Activated CD8-positive, alpha-beta T cell treated with anti-CD3 and anti-CD28 coated beads for 36 hours (primary cell): ENCODE results near the gene CUL3. TPM values are rescaled to one million over a fixed set of nuclear protein-coding genes. Genes with fewer than 3 reads are reported as not detected.
A peak's percentile ranks its signal among the peaks of the same experiment; 100 is the strongest.

Source experiments
- ATAC-seq: fragments of 200-7000 bp; cut with Tn5 transposase; one replicate; pipeline ENCODE4 v1.10.0; 2021; ENCODE audit warnings: mild to moderate bottlenecking, moderate library complexity
- CTCF ChIA-PET: fragments of 350-600 bp; sonication (Branson Sonifier 250); formaldehyde crosslinking; loops from one replicate; lab custom pipeline; 2021; ENCODE audit warnings: antibody characterized with exemption; lab: Charles Lee
- POLR2A ChIA-PET: fragments of 350-600 bp; sonication (Branson Sonifier 250); formaldehyde crosslinking; loops from one replicate; lab custom pipeline; 2021; ENCODE audit warnings: antibody characterized with exemption; lab: Charles Lee
- DNase-seq: peaks from one replicate; pipeline ENCODE4 v3.0.0-alpha.2; 2020
- H3K27ac Mint-ChIP-seq: one replicate; pipeline ENCODE4 v1.8.0; 2021; ENCODE audit warnings: mild to moderate bottlenecking, mixed read lengths
- H3K27me3 Mint-ChIP-seq: one replicate; pipeline ENCODE4 v1.8.0; 2021; ENCODE audit warnings: mixed read lengths
- H3K36me3 Mint-ChIP-seq: one replicate; pipeline ENCODE4 v1.8.0; 2021; ENCODE audit warnings: low read depth, mixed read lengths
- H3K4me1 Mint-ChIP-seq: one replicate; pipeline ENCODE4 v1.8.0; 2021; ENCODE audit warnings: low read depth, mixed read lengths
- H3K4me3 Mint-ChIP-seq: one replicate; pipeline ENCODE4 v1.8.0; 2021; ENCODE audit warnings: mild to moderate bottlenecking, moderate library complexity, mixed read lengths
- H3K9me3 Mint-ChIP-seq: one replicate; pipeline ENCODE4 v1.8.0; 2021; ENCODE audit warnings: mixed read lengths
- intact Hi-C: fragments of 100-400 bp; cut with micrococcal nuclease; formaldehyde crosslinking; loops from one replicate; pipeline ENCODE4 v1.10.0; 2022
- total RNA-seq, 2 experiments: library from RNA; stranded (reverse); gene quantifications; one replicate each; pipeline ENCODE4 v1.2.3, GENCODE V29; 2021
- TF ChIP-seq, protein P1 (sequence below): fragments of 200-600 bp; IDR thresholded peaks from one replicate; pipeline ENCODE4 v1.8.0; 2022; ENCODE audit warnings: antibody characterized with exemption, mild to moderate bottlenecking

Gene CUL3
- total RNA-seq, 2 experiments from 2014 or later, result 75.0 to 76.7 TPM

- DNase-seq, result no peak
- H3K36me3 Mint-ChIP-seq, result peaks cover 23% of the 10 kb centered on the region
- no peaks in the 10 kb centered on the region for H3K9me3 Mint-ChIP-seq
- peaks cover 48% of the 10 kb centered on the region for H3K4me1 Mint-ChIP-seq
- no peaks in the 10 kb centered on the region for H3K27me3 Mint-ChIP-seq
- no peak overlapping the region for H3K27ac Mint-ChIP-seq
- TF ChIP-seq, protein P1, sequence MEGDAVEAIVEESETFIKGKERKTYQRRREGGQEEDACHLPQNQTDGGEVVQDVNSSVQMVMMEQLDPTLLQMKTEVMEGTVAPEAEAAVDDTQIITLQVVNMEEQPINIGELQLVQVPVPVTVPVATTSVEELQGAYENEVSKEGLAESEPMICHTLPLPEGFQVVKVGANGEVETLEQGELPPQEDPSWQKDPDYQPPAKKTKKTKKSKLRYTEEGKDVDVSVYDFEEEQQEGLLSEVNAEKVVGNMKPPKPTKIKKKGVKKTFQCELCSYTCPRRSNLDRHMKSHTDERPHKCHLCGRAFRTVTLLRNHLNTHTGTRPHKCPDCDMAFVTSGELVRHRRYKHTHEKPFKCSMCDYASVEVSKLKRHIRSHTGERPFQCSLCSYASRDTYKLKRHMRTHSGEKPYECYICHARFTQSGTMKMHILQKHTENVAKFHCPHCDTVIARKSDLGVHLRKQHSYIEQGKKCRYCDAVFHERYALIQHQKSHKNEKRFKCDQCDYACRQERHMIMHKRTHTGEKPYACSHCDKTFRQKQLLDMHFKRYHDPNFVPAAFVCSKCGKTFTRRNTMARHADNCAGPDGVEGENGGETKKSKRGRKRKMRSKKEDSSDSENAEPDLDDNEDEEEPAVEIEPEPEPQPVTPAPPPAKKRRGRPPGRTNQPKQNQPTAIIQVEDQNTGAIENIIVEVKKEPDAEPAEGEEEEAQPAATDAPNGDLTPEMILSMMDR, result no peak
- peak; percentile 66 for ATAC-seq
- H3K4me3 Mint-ChIP-seq, result no peak overlapping the region
- ChIA-PET POLR2A (interaction anchor here (0.9 to 3.0 kb wide), 4 partner anchors 9 to 37 kb away, joined by 3 to 8 read pairs (median 5); partner anchors contain the start of gene CUL3), CTCF (interaction anchor here (0.7 to 1.7 kb wide), 7 partner anchors 9 to 193 kb away, joined by 3 to 4 read pairs (median 3); no protein-coding TSS in a partner anchor)
- intact Hi-C loops, result no loop called here
Observed at GRCh38 chr2:224561234-224562005, 23.7 kb downstream of the CUL3 start.

DNA sequence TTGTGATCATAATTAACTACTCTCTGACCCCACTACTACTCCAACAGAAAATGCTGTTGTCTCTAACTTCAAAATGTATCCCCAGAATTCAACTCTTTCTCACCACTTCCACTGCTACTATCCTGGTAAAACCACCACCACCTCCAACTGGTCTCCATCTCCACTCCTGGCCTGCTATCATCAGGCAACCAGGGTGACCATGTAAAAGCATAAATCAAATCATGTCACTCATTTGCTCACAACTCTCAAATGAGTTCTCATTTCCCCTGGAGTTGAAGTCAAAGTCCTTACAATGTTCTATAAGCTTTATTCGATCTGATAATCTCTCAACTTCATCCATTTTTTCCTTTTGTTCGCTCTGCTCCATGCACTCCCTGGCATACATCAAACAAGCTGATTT is 24.6 kb downstream of the CUL3 start:
- H3K36me3 Mint-ChIP-seq, result peaks cover 26% of the 10 kb centered on the region

DNA sequence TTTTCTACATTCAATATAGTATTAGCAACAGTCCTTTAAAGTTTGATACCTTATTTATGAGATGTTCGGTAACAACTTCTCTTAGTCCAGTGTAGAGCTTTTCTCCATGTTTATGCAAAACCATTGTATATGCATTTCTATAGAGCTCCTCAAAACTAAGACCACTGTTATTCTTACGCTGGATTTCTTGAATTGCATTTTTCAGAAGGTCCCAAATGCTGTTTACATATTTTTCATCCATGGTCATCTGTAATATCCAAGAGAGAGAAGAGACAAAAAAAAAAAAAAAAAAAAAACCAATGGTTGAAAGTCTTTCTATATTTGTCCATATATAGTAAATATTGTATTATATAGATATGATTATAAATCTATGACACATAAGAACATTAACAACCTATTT is 27.6 kb downstream of the CUL3 start:
- intact Hi-C loops, result no loop called here
- TF ChIP-seq, protein P1, result no peak
- ATAC-seq (no peak), DNase-seq (no peak)
- H3K4me1 Mint-ChIP-seq, result peaks cover 45% of the 10 kb centered on the region
- no peaks in the 10 kb centered on the region for H3K27me3 Mint-ChIP-seq
- ChIA-PET POLR2A (interaction anchor here (1.0 kb wide), 1 partner anchor 53 kb away, joined by 3 read pairs; no protein-coding TSS in a partner anchor), CTCF (no interaction called here)
- H3K4me3 Mint-ChIP-seq, result no peak overlapping the region
- no peak overlapping the region for H3K27ac Mint-ChIP-seq
- H3K36me3 Mint-ChIP-seq, result peaks cover 34% of the 10 kb centered on the region
- no peaks in the 10 kb centered on the region for H3K9me3 Mint-ChIP-seq

More for the DNA sequence above, 24.6 kb downstream of the CUL3 start:
- peaks cover 48% of the 10 kb centered on the region for H3K4me1 Mint-ChIP-seq
- POLR2A ChIA-PET, result interaction anchor here (0.9 to 3.0 kb wide), 5 partner anchors 8 to 25 kb away, joined by 3 to 8 read pairs (median 4); partner anchors contain the start of gene CUL3
- no peak overlapping the region for H3K4me3 Mint-ChIP-seq
- no peak for DNase-seq
- TF ChIP-seq, protein P1, result no peak
- no peaks in the 10 kb centered on the region for H3K9me3 Mint-ChIP-seq
- no peak for ATAC-seq
- intact Hi-C loops, result no loop called here
- H3K27me3 Mint-ChIP-seq, result no peaks in the 10 kb centered on the region
- H3K27ac Mint-ChIP-seq, result no peak overlapping the region
- CTCF ChIA-PET, result interaction anchor here (1.0 to 1.6 kb wide), 5 partner anchors 9 to 90 kb away, joined by 3 to 5 read pairs (median 3); no protein-coding TSS in a partner anchor

DNA sequence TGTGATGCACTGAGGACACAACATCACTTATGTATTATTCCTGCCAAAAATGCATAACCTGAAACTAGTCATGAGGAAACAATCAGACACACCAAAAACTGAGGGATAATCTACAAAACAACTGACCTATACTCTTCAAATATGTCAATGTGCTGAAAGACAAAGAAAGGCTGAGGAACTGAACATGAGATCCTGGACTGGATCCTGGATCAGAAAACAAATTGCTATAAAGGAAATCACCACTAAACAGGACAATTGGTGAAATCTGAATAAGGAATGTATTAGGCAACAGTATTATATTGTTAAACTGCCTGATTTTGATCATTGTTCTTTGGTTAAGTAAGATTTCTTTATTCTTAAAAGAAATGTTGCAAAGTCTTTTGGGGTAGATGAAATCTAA is 28.8 kb downstream of the CUL3 start:
- no peak overlapping the region for H3K27ac Mint-ChIP-seq
- TF ChIP-seq, protein P1, result no peak
- CTCF ChIA-PET, result no interaction called here
- H3K4me1 Mint-ChIP-seq, result peaks cover 45% of the 10 kb centered on the region
- H3K4me3 Mint-ChIP-seq, result no peak overlapping the region
- peaks cover 41% of the 10 kb centered on the region for H3K36me3 Mint-ChIP-seq
- no peaks in the 10 kb centered on the region for H3K27me3 Mint-ChIP-seq
- H3K9me3 Mint-ChIP-seq, result no peaks in the 10 kb centered on the region
- ATAC-seq (no peak), DNase-seq (no peak)
- POLR2A ChIA-PET, result no interaction called here
- intact Hi-C loops, result no loop called here

- ChIA-PET POLR2A (no interaction called here), CTCF (no interaction called here)
- TF ChIP-seq, protein P1, result no peak
- H3K9me3 Mint-ChIP-seq, result no peaks in the 10 kb centered on the region
- no peak overlapping the region for H3K27ac Mint-ChIP-seq
- peaks cover 41% of the 10 kb centered on the region for H3K36me3 Mint-ChIP-seq
- intact Hi-C loops, result no loop called here
- peaks cover 46% of the 10 kb centered on the region for H3K4me1 Mint-ChIP-seq
- no peak for ATAC-seq
- H3K27me3 Mint-ChIP-seq, result no peaks in the 10 kb centered on the region
- H3K4me3 Mint-ChIP-seq, result no peak overlapping the region
- DNase-seq, result no peak
Observed at GRCh38 chr2:224555823-224556366, 29.3 kb downstream of the CUL3 start.
